Non-pigmented ciliary epithelial cell (primary cell): Measurements from ENCODE around the gene TOX3.

ENCODE experiments used
- DNase-seq: peaks from one replicate; pipeline ENCODE4 v3.0.0-alpha.2; 2010; ENCODE audit warnings: low read depth

TOX3 gene

GRCh38 chr16:52398021-52398420 is 148.9 kb downstream of the TOX3 start:
- no peak for DNase-seq

DNA sequence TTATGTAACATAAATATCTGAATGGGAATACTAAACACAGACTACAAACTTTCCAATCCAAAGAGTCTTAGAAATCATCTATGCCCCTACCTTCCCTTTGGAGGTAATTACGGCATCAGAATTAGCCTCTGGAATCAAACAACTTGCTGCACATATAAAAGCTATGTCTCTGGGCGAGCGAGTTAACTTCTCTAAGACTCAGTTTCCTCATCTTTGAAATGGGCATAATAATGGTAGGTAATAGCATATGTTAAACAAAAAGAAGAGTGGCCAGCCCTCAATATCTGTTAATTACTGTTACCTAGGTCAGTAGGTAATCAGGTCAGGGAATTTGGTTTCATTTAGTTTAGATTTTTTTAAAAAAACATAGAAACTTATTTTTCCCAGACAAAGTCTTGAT is 153.5 kb downstream of the TOX3 start:
- DNase-seq, result no peak

DNA sequence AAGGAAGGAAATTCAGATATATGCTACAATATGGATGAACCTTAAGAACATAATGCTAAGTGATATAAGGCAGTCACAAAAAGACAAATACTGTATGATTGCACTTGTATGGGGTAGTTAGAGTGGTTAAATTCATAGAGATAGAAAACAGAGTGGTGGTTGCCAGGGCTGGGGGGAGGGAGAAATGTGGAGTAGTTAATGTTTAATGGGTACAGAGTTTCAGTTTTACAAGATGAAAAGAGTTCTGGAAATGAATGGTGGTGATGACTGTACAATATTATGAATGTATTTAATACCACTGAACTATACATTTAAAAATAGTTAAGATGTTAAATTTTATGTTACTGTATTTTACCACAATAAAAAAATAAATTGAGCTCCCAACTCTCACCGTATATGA is 157.9 kb downstream of the TOX3 start:
- no peak for DNase-seq
